ENCODE results near the gene CAMK2D.

GRCh38 chr4:113766882-113767281, 5.3 kb upstream of the CAMK2D start:
- TF ChIP-seq CTCF (conservative IDR thresholded peaks at IDR 0.05), result no peak
- no peak for TF ChIP-seq EZH2 (IDR thresholded peaks at IDR 0.05; ENCODE audit: low read depth)

All from PC-9 (cell line).